Heart right ventricle (tissue), 16 donors: ENCODE measurements around the gene CCL19. TPM values are rescaled to one million over a fixed set of nuclear protein-coding genes. Genes with fewer than 3 reads are reported as not detected.
A peak's percentile ranks its signal among the peaks of the same experiment; 100 is the strongest.

Source experiments
- ATAC-seq, 8 donors: fragments of 200-7000 bp; cut with Tn5 transposase; one replicate each; pipeline ENCODE4 v1.9.1; 2020; ENCODE audit warnings: mild to moderate bottlenecking in 8 of 8, moderate library complexity in 8 of 8, moderate number of reproducible peaks in 1 of 8
- DNase-seq, 2 donors: peaks; one replicate each; pipeline ENCODE4 v3.0.0-alpha.2; 2020
- H3K27ac ChIP-seq, 10 donors: fragments of 200-600 bp; sonication (generic) in 2 of 10; one replicate each; pipeline versions ENCODE4 v1.5.0 to v1.8.0; 2020 to 2022; ENCODE audit warnings: mild to moderate bottlenecking in 3 of 10
- H3K27me3 ChIP-seq, 7 donors: fragments of 200-600 bp; one replicate each; pipeline ENCODE4 v1.8.0; 2021 to 2022; ENCODE audit warnings: mild to moderate bottlenecking in 2 of 7
- H3K36me3 ChIP-seq, 9 donors: fragments of 200-600 bp; sonication (generic) in 1 of 9; one replicate each; pipeline versions ENCODE4 v1.5.0 to v1.8.0; 2020 to 2022; ENCODE audit warnings: mild to moderate bottlenecking in 2 of 9
- H3K4me1 ChIP-seq, 9 donors: fragments of 200-600 bp; sonication (generic) in 1 of 9; one replicate each; pipeline versions ENCODE4 v1.5.0 to v1.8.0; 2020 to 2022; ENCODE audit warnings: mild to moderate bottlenecking in 4 of 9
- H3K4me3 ChIP-seq, 10 donors: fragments of 200-600 bp; sonication (generic) in 2 of 10; one replicate each; pipeline versions ENCODE4 v1.5.0 to v1.8.0; 2020 to 2022; ENCODE audit warnings: mild to moderate bottlenecking in 7 of 10, moderate library complexity in 2 of 10
- H3K9me3 ChIP-seq, 11 donors: fragments of 200-600 bp in 10 of 11; sonication (generic) in 2 of 11; one replicate each; pipeline versions ENCODE4 v1.5.0 to v1.8.0; 2013 to 2022; ENCODE audit warnings: mild to moderate bottlenecking in 2 of 11, control low read depth in 1 of 11, moderate library complexity in 1 of 11
- WGBS, 2 donors: extraction: QIAGEN DNeasy Blood & Tissue Kit; methylation state at CpG; one replicate each; pipeline ENCODE4 v1.1.7; 2013; ENCODE audit warnings: inconsistent platforms in 1 of 2; 5-methylcytosine and 5-hydroxymethylcytosine counted together
- intact Hi-C, 10 donors: fragments of 100-400 bp; cut with DNase I; formaldehyde crosslinking; loops; one replicate each; pipeline versions ENCODE4 v1.11.1 to v1.14.2; 2022
- polyA plus RNA-seq, 2 donors: library from polyadenylated mRNA; stranded (reverse); fragments of 200-250 nt; gene quantifications; one replicate each; pipeline ENCODE4 v1.2.3, GENCODE V29; 2013
- total RNA-seq, 10 donors: library from RNA; stranded (reverse); fragmentation: NEBNext Ultra II Directional in 3 of 10; extraction: Animal tissue kit (Norgen Biotek cat#: 25700) in 3 of 10; gene quantifications; one replicate each; pipeline versions ENCODE4 v1.2.1 to v1.2.4, GENCODE V29; 2021 to 2023
- TF ChIP-seq, protein P1 (sequence below), 9 donors: fragments of 200-600 bp; sonication (generic) in 2 of 9; IDR thresholded peaks; one replicate each; pipeline versions ENCODE4 v1.5.0 to v1.8.0; 2021 to 2022; ENCODE audit warnings: antibody characterized with exemption in 9 of 9, mild to moderate bottlenecking in 5 of 9, moderate library complexity in 1 of 9
- donor health status: Arrhythmogenic right ventricular cardiomyopathy.
- donor health status: ischemic (EF 13 %, LVEDD 7.1; RV severe dilation, severe dysfunction).
- donor health status: healthy with polysubstance abuse.
- donor health status: DM: no; HTN: yes; CAD: no.
- donor health status: DM: no; HTN: no; CAD: no.
- donor health status: ischemic (EF 25% LVEDD 6.9; RV normal size, moderate dysfunction).
- donor health status: ischemic (EF 25% LVEDD 5.7; RV mildly dilated, moderate dysfunction).
- donor health status: healthy.
- donor health status: DM: yes; HTN: yes; CAD: no.
- donor health status: Ischemic cardiomyopathy.
- donor health status: ischemic (EF 35%, LVEDD 5.7; RV mildly dilated, moderate dysfunction).
- donor health status: nonischemic (EF 11% LVEDD 7.7; RV severe dilation, severe dysfunction).
- donor health status: DM: yes; HTN: yes; CAD: no.
- donor health status: PGD.
- donor health status: ischemic (EF 29% LVEDD 5.4; RV normal size, mild dysfunction).
- donor health status: nonischemic (EF 23%, LVEDD 6.1; RV moderate dilation, normal function).

The CCL19 gene
- total and polyA plus RNA-seq, 12 donors, result 0.47 to 19.9 (median 1.1) TPM; not detected in 5

DNA sequence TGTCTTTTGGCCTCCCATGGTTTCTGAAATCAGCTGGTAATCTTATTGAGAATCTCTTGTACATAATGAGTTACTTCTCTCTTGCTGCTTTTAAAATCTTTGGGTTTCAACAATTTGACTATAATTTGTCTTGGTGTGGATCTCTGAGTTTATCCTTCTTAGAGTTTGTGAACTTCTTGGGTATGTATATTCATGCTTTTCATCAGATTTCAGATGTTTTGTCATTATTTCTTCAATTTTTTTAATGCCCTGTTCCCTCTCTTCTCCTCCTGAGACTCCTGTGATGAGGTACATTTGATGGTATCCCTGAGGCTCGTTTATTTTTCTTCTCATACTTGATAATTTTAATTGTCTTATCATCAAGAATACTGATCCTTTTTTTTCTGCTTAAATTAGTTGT lies 21.1 kb upstream of the CCL19 start:
- H3K4me1 ChIP-seq, result peaks cover 0 to 27% (median 14%) of the 10 kb centered on the region in 9 donors
- no peak overlapping the region for H3K4me3 ChIP-seq
- H3K9me3 ChIP-seq, result no peaks in the 10 kb centered on the region
- DNase-seq, result no peak
- no peaks in the 10 kb centered on the region for H3K27me3 ChIP-seq
- H3K27ac ChIP-seq, result no peak overlapping the region
- no peaks in the 10 kb centered on the region for H3K36me3 ChIP-seq
- 66 to 70% methylated on average over 1 of the region's 1 CpG for WGBS, 2 donors
- TF ChIP-seq, protein P1, sequence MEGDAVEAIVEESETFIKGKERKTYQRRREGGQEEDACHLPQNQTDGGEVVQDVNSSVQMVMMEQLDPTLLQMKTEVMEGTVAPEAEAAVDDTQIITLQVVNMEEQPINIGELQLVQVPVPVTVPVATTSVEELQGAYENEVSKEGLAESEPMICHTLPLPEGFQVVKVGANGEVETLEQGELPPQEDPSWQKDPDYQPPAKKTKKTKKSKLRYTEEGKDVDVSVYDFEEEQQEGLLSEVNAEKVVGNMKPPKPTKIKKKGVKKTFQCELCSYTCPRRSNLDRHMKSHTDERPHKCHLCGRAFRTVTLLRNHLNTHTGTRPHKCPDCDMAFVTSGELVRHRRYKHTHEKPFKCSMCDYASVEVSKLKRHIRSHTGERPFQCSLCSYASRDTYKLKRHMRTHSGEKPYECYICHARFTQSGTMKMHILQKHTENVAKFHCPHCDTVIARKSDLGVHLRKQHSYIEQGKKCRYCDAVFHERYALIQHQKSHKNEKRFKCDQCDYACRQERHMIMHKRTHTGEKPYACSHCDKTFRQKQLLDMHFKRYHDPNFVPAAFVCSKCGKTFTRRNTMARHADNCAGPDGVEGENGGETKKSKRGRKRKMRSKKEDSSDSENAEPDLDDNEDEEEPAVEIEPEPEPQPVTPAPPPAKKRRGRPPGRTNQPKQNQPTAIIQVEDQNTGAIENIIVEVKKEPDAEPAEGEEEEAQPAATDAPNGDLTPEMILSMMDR (IDR thresholded peaks at IDR 0.05), result no peak
- no peak for ATAC-seq
- intact Hi-C loops, result no loop called here

- no peaks in the 10 kb centered on the region for H3K9me3 ChIP-seq
- H3K36me3 ChIP-seq, result no peaks in the 10 kb centered on the region
- no peak within 1 kb of the TSS for H3K4me3 ChIP-seq
- peaks cover 0 to 27% (median 14%) of the 10 kb centered on the region in 9 donors for H3K4me1 ChIP-seq
- peak; percentile 87 to 96 (median 93) for ATAC-seq
- TF ChIP-seq, protein P1 (IDR thresholded peaks at IDR 0.05), result no peak
- DNase-seq, result peak; percentile 57 to 85
- WGBS, 2 donors, result 8 to 15% methylated on average over 2 of the region's 2 CpGs
- intact Hi-C loops, result no loop called here
- H3K27ac ChIP-seq, result peak within 1 kb of the TSS in 9 of 10 donors; percentile 47 to 88 (median 77)
- no peaks in the 10 kb centered on the region for H3K27me3 ChIP-seq
Observed at GRCh38 chr9:34710023-34710422, 18.9 kb upstream of the CCL19 start, which contains the start of gene CCL21. TSS of gene CCL21 (minus strand) at chr9:34710136. CDS start at chr9:34710066, 70 bp downstream.

GRCh38 chr9:34709196-34709978 lies 18.3 kb upstream of the CCL19 start:
- peak; percentile 7 to 55 (median 20) for ATAC-seq
- H3K9me3 ChIP-seq, result no peaks in the 10 kb centered on the region
- DNase-seq, result no peak
- H3K4me3 ChIP-seq, result no peak overlapping the region
- TF ChIP-seq, protein P1 (IDR thresholded peaks at IDR 0.05), result no peak
- intact Hi-C loops, result loop anchor here in 3 of 10 donors (10.0 kb wide), 3 partner anchors 55 to 275 kb away; partner anchors contain the start of gene DNAJB5 (in 1 of the 3)
- H3K27ac ChIP-seq, result peak overlapping the region in 8 of 10 donors; percentile 47 to 88 (median 78)
- 86 to 87% methylated on average over 9 of the region's 9 CpGs for WGBS, 2 donors
- no peaks in the 10 kb centered on the region for H3K36me3 ChIP-seq
- peaks cover 0 to 27% (median 14%) of the 10 kb centered on the region in 9 donors for H3K4me1 ChIP-seq
- H3K27me3 ChIP-seq, result no peaks in the 10 kb centered on the region

DNA sequence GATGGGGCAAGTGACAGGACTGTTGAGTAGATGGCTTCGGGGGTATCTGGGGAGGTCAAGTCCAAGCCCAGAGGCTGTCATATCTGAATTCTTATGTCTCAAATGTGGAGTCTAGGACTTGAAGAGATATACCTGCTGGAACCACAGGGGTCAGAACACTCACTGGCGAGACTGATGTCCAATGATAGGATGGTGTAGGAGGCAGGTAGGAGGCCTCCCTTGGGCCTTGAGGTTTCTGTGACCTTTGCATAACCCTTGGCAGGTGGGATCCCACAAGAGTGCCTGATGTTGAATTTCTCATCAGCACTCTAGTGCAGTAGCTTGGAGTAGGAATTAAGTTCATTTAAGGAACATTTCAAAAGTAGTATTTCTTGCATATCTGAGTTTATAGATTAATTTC lies 16.1 kb upstream of the CCL19 start:
- DNase-seq (no peak), ATAC-seq (no peak)
- Histone ChIP-seq H3K4me3 (no peak overlapping the region), H3K36me3 (no peaks in the 10 kb centered on the region), H3K27me3 (no peaks in the 10 kb centered on the region), H3K4me1 (peaks cover 0 to 27% (median 14%) of the 10 kb centered on the region in 9 donors), H3K9me3 (no peaks in the 10 kb centered on the region), H3K27ac (no peak overlapping the region)
- TF ChIP-seq, protein P1 (IDR thresholded peaks at IDR 0.05), result no peak
- WGBS, 2 donors, result 90 to 92% methylated on average over 2 of the region's 2 CpGs
- intact Hi-C loops, result loop anchor here in 3 of 10 donors (10.0 kb wide), 3 partner anchors 58 to 278 kb away; partner anchors contain the start of gene DNAJB5 (in 1 of the 3)
